Measurements from ENCODE around the gene RCE1.
A peak's percentile ranks its signal among the peaks of the same experiment; 100 is the strongest.

RCE1 gene

DNA sequence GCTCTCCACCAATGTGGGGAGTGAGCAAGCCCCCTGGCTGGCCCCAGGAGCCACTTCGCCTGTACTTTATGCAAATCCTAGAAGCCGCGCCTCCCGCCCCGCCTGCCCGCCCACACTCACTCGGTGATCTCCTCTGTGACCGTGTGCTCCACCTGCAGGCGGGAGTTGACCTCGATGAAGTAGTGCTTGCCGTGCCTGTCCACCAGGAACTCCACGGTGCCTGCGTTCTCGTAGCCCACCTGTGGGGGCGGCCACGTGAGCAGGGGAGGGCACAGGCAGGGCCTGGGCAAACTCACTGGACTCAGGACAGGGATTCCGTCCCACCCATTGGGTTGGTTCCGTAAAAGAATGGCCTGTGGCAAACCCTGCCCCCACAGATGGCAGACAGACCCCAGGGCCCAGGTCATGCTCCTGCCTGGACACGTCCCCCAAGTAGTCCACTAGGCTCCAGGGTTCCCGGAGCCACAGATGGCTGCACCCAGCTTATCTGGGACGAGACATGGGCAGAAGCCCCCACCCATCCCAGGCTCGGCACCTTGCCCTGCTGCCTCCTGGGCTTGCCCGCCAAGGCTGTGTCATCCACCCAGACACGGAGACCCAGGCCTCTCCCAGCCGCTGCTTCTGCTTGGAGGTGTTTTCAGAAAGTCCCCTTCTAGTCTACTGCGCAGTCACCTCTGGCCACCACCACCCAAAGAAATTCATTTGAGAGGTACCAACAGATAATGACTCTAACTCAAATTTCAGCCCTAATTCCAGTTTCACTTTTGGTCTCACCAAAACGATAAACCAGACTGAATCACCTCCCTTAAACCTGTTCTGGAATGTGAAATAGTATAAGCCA, 25.7 kb downstream of the RCE1 start:
- DNase-seq (ENCODE audit: low read depth), result peak; percentile 68

DNA sequence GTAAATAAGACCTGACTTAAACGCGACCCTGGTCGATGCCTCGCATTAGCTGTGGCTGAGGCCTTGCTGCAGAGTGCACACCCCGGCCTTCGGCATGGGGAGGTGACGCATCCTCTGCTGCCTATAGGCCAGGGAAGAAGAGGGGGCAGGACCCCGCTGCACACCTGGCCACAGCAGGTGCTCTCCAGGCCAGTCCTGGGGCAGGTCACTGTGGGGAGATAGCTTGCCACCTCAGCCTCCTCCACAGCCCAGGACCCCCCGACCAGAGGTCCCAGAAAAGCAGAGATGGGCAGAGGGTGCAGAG, 26.3 kb downstream of the RCE1 start:
- DNase-seq (ENCODE audit: low read depth), result no peak

- no peak for DNase-seq (ENCODE audit: low read depth)
Measured at GRCh38 chr11:66870131-66870530, 26.9 kb downstream of the RCE1 start.

- DNase-seq (ENCODE audit: low read depth), result no peak
Measured at GRCh38 chr11:66870616-66871520, 27.6 kb downstream of the RCE1 start.

GRCh38 chr11:66871521-66871901, 28.3 kb downstream of the RCE1 start:
- DNase-seq (ENCODE audit: low read depth), result no peak

DNA sequence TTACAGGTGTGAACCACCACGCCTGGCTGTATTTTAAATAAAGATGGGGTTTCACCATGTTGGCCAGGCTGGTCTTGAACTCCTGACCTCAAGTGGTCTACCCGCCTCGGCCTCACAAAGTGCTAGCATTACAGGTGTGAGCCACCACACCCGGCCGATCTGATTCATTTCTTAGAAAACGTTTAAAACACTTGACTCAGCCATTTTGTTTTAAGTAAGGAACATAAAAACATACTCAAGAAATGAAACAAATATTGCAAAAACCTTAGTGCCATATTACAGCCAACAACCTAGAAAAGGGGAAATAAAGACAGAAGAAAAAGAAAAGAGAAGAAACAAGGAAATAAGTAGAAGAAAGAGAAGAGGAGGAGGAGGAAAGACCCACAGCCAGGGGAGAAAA, 31.0 kb downstream of the RCE1 start:
- no peak for DNase-seq (ENCODE audit: low read depth)

DNA sequence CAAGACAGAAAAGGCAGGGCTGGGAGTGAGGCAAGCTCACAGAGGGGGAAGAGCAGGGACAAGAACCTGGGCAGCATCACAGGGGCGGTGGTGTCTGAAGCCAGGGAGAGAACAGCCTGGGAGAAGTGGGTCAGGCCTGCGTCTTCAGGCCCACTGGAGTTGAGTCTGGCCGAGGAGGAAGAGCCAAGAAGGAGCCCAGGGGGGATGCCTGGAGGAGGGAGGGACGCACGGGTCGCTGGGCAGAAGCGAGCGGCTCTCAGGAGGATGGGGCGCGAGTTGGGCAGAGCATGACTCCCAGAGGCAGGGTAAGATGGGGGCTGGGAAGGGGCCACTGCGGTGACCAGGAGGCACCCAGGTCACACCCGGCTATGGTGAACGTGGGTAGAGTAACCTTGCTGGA, 32.1 kb downstream of the RCE1 start:
- DNase-seq (ENCODE audit: low read depth), result no peak

DNA sequence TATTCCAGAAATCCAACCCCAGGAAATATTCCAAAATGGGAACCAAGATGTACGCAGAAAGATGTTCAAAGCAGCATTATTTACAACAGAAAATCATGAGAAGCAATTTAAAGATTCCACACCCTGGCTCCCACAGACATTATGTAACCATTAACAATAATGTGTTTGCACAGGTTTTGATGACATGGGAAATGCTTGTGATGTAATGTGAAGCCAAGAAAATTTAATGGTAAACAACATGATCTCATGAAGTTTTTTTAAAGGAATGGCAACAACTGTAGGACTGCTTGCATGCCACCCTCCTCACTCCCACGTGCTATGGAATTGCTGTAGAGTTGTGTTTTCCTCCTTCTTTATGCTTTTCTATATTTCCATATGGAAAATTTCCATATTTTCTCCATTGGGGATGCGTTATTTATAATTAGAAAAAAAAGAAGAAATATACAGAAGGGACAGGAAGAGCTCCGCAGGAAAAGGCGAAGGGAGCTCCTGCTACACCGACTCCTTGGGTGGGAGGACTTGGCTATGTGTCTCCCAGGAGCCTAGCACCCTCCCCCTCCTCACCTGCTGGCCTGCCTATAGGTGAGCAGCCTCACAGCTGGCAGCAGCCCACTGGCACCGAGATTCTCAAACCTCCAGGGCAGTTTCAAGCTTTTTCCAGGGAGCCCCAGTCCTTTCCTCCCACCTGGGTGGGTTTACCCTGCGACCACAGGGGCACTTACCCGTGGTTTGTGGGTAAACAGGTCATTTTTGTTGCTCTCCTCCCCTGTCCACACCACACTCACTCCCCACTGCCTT, 34.5 kb downstream of the RCE1 start:
- no peak for DNase-seq (ENCODE audit: low read depth)

GRCh38 chr11:66878474-66878873, 35.2 kb downstream of the RCE1 start:
- no peak for DNase-seq (ENCODE audit: low read depth)

- DNase-seq (ENCODE audit: low read depth), result no peak
Measured at GRCh38 chr11:66879000-66879399, 35.8 kb downstream of the RCE1 start.

GRCh38 chr11:66879583-66879982, 36.3 kb downstream of the RCE1 start:
- DNase-seq (ENCODE audit: low read depth), result no peak

DNA sequence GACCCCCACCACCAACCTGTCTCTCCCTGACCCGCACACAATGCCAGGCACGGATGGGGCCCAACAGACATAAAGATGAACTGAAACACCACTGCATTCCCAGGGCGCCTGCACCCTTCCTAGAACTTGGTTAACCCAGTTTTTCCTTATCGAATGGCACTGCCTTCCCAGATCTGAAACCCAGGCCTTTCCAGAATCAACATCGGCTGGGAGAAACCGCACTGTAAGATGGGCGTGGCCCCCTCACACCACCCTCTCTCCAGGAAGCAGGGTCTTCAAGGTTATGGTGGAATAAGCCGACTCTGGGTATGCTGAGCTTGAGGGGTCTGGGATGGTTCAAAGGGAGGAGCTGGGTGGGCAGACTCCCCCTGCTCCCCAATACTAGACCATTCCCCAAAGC, 36.8 kb downstream of the RCE1 start:
- DNase-seq (ENCODE audit: low read depth), result no peak

DNA sequence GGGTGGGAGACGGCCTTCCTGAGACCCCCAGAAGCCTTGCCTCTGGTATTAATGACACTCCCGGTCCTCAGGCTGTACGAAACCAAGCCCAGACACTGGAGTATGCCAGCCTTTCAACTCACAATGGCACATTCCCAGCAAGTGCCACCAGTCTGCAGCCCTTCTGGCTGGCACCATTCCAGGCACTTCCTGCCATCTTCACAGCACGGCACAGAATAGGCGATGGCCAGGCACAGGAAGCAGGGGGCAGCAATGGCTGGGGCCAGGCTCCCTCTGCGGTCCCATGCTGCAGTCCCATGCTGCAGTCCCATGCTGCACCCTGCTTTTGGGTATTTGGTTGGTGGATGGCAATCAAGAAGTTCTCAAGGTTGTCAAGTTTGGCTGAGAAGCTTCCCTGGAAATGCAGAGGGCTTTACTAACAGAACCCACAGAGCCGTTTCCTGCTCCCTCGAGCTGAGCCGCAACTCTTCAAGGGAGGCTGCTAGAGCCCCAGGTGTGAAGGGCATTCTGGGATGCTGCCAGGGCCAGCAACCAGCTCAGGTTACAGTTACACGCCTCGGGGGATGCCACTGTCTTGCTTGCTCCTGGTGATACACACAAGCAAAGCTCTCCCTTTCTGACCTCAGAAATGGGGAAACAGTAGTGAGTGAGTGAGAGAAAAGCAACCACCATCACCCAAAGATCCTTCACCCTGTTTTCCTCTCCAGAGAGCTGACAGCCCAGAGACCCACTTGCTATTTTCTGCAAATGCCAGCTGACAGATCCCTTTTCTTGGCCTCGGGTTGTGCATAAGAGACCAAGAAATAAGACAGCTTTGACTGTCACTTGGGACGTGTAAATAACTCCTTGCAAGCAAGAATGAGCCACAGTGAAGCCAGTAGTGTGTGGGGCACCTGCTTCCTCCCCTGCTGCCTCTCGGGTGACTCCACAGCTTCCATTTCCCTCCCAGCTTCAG, 37.5 kb downstream of the RCE1 start:
- no peak for DNase-seq (ENCODE audit: low read depth)

- no peak for DNase-seq (ENCODE audit: low read depth)
Measured at GRCh38 chr11:66881451-66881835, 38.2 kb downstream of the RCE1 start.

- DNase-seq (ENCODE audit: low read depth), result no peak
Measured at GRCh38 chr11:66881927-66882452, 38.7 kb downstream of the RCE1 start.

GRCh38 chr11:66882561-66883015, 39.3 kb downstream of the RCE1 start:
- no peak for DNase-seq (ENCODE audit: low read depth)

GRCh38 chr11:66883016-66883965, 40.0 kb downstream of the RCE1 start:
- peak; percentile 30 for DNase-seq (ENCODE audit: low read depth)

GRCh38 chr11:66884443-66884842, 41.2 kb downstream of the RCE1 start:
- DNase-seq (ENCODE audit: low read depth), result no peak

- no peak for DNase-seq (ENCODE audit: low read depth)
Measured at GRCh38 chr11:66885469-66885868, 42.2 kb downstream of the RCE1 start.

- DNase-seq (ENCODE audit: low read depth), result no peak
Measured at GRCh38 chr11:66885950-66886440, 42.8 kb downstream of the RCE1 start.

Data from T follicular helper cell (primary cell).